Vagina (tissue), 2 donors: Measurements from ENCODE around the gene TMEM139.

Source experiments
- POLR2A ChIP-seq, 2 donors: fragments of 450-650 bp; IDR thresholded peaks; one replicate each; pipeline ENCODE4 v1.6.1; 2017; ENCODE audit warnings: antibody characterized with exemption in 2 of 2, mild to moderate bottlenecking in 2 of 2, moderate library complexity in 2 of 2
- TF ChIP-seq, protein P1 (sequence below), 3 experiments: fragments of 450-650 bp in 2 of 3; fragments of 200-600 bp in 1 of 3; sonication (generic) in 1 of 3; IDR thresholded peaks; one replicate each; pipeline ENCODE4 v1.5.1; 2017 to 2019; ENCODE audit warnings: antibody characterized with exemption in 3 of 3, mild to moderate bottlenecking in 2 of 3, moderate library complexity in 2 of 3

DNA sequence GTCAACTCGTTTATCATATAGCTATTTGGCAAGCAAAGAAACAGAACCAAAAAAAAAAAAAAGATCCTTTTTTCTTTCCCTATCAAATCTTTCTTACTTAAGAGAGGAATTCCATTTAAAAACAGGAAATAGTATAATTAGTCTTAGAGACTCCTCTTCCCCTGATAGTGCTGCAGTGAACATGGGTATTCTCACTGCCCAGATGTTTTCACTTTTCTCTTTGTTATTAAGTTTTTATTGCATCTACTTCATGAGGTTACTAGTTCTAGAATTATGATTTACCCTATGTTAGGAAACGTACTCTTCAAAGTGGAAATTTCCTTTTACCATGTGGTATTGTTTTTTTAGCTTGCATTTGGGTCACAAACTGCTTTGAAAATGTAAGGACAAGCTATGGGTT, 11.9 kb downstream of the TMEM139 start:
- TF ChIP-seq POLR2A (IDR thresholded peaks at IDR 0.05) = no peak
- TF ChIP-seq, protein P1, sequence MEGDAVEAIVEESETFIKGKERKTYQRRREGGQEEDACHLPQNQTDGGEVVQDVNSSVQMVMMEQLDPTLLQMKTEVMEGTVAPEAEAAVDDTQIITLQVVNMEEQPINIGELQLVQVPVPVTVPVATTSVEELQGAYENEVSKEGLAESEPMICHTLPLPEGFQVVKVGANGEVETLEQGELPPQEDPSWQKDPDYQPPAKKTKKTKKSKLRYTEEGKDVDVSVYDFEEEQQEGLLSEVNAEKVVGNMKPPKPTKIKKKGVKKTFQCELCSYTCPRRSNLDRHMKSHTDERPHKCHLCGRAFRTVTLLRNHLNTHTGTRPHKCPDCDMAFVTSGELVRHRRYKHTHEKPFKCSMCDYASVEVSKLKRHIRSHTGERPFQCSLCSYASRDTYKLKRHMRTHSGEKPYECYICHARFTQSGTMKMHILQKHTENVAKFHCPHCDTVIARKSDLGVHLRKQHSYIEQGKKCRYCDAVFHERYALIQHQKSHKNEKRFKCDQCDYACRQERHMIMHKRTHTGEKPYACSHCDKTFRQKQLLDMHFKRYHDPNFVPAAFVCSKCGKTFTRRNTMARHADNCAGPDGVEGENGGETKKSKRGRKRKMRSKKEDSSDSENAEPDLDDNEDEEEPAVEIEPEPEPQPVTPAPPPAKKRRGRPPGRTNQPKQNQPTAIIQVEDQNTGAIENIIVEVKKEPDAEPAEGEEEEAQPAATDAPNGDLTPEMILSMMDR (IDR thresholded peaks at IDR 0.05) = no peak
